CD4-positive, alpha-beta memory T cell (primary cell): ENCODE results near the gene TEKT3. TPM values are rescaled to one million over a fixed set of nuclear protein-coding genes. Genes with fewer than 3 reads are reported as not detected.

Source experiments
- CTCF ChIA-PET: fragments of 350-600 bp; sonication (Branson Sonifier 250); formaldehyde crosslinking; loops from one replicate; lab custom pipeline; 2021; ENCODE audit warnings: inconsistent platforms; ENCODE audit not compliant: partially characterized antibody; lab: Charles Lee
- POLR2A ChIA-PET: fragments of 350-600 bp; sonication (Branson Sonifier 250); formaldehyde crosslinking; loops from one replicate; lab custom pipeline; 2021; ENCODE audit not compliant: partially characterized antibody; lab: Charles Lee
- DNase-seq, 5 donors: peaks; one replicate each; pipeline versions ENCODE4 v3.0.0 to v3.0.0-alpha.2; 2020 to 2022; ENCODE audit warnings: mixed read lengths in 1 of 5
- H3K27ac ChIP-seq: one replicate; pipeline ENCODE4 v1.7.0; 2013; ENCODE audit warnings: low read depth, low read length
- H3K27me3 ChIP-seq: 2 replicates; pipeline ENCODE4 v1.7.0; 2013; ENCODE audit warnings: mild to moderate bottlenecking, low read length, moderate library complexity; ENCODE audit not compliant: insufficient read depth
- H3K36me3 ChIP-seq: 2 replicates; pipeline ENCODE4 v1.7.0; 2013; ENCODE audit warnings: mild to moderate bottlenecking, low read length, moderate library complexity; ENCODE audit not compliant: insufficient read depth
- H3K4me1 ChIP-seq: 2 replicates; pipeline ENCODE4 v1.7.0; 2013; ENCODE audit warnings: mild to moderate bottlenecking, low read length, moderate library complexity; ENCODE audit not compliant: insufficient read depth
- H3K4me3 ChIP-seq, 2 donors: one replicate each; pipeline ENCODE4 v1.7.0; 2013; ENCODE audit warnings: low read length in 2 of 2, mild to moderate bottlenecking in 1 of 2
- H3K9me3 ChIP-seq, 2 donors: one replicate each; pipeline ENCODE4 v1.7.0; 2013; ENCODE audit warnings: low read length in 2 of 2, control low read depth in 1 of 2; ENCODE audit not compliant: control insufficient read depth in 1 of 2
- H3K27ac Mint-ChIP-seq, 7 donors: one replicate each; pipeline ENCODE4 v1.8.0; 2020 to 2021; ENCODE audit warnings: mixed read lengths in 7 of 7, mild to moderate bottlenecking in 6 of 7, inconsistent platforms in 3 of 7, moderate library complexity in 3 of 7
- H3K27me3 Mint-ChIP-seq, 2 donors: one replicate each; pipeline ENCODE4 v1.8.0; 2020 to 2021; ENCODE audit warnings: mixed read lengths in 2 of 2
- H3K36me3 Mint-ChIP-seq, 2 donors: one replicate each; pipeline ENCODE4 v1.8.0; 2020 to 2021; ENCODE audit warnings: mixed read lengths in 2 of 2, inconsistent platforms in 1 of 2, mild to moderate bottlenecking in 1 of 2
- H3K4me1 Mint-ChIP-seq, 4 donors: one replicate each; pipeline ENCODE4 v1.8.0; 2020 to 2021; ENCODE audit warnings: mixed read lengths in 4 of 4, mild to moderate bottlenecking in 1 of 4
- H3K4me3 Mint-ChIP-seq, 8 donors: one replicate each; pipeline ENCODE4 v1.8.0; 2020 to 2021; ENCODE audit warnings: mixed read lengths in 8 of 8, mild to moderate bottlenecking in 7 of 8, moderate library complexity in 6 of 8, inconsistent platforms in 3 of 8
- H3K9me3 Mint-ChIP-seq, 8 donors: one replicate each; pipeline ENCODE4 v1.8.0; 2020 to 2021; ENCODE audit warnings: mixed read lengths in 8 of 8, mild to moderate bottlenecking in 5 of 8, inconsistent platforms in 3 of 8, moderate library complexity in 1 of 8
- intact Hi-C: fragments of 100-400 bp; cut with micrococcal nuclease; formaldehyde crosslinking; loops from one replicate; pipeline ENCODE4 v1.15.1; 2023
- polyA plus RNA-seq, 2 donors: library from polyadenylated mRNA; unstranded; fragments of 300-500 nt; fragmentation: Illumina TruSeq; gene quantifications; one replicate each; pipeline ENCODE4 v1.2.3, GENCODE V29; 2021
- total RNA-seq, 2 experiments: library from RNA; stranded (reverse); gene quantifications; one replicate each; pipeline ENCODE4 v1.2.3, GENCODE V29; 2021

The TEKT3 gene
- total RNA-seq (under 1 TPM; 0.42 to 0.76 TPM), polyA plus RNA-seq (not detected)

GRCh38 chr17:15341385-15341849 lies at the start of gene TEKT3:
TEKT3 (minus strand) TSS chr17:15341597; CDS start chr17:15331585, 10,012 bp downstream.
- Histone ChIP-seq H3K9me3 (no peaks in the 10 kb centered on the region), H3K4me3 (no peak within 1 kb of the TSS), H3K27ac (no peak within 1 kb of the TSS), H3K27me3 (peaks cover 19% of the 10 kb centered on the region), H3K4me1 (no peaks in the 10 kb centered on the region), H3K36me3 (no peaks in the 10 kb centered on the region)
- Mint-ChIP-seq H3K27me3 (peaks cover 36 to 37% of the 10 kb centered on the region in 2 donors), H3K9me3 (peaks cover 0 to 6% (median 0%) of the 10 kb centered on the region in 8 donors), H3K27ac (no peak within 1 kb of the TSS), H3K4me1 (peaks cover 6 to 13% (median 8%) of the 10 kb centered on the region in 4 donors), H3K4me3 (peak within 1 kb of the TSS; percentile 44 to 79 (median 62)), H3K36me3 (no peaks in the 10 kb centered on the region)
- intact Hi-C loops, result no loop called here
- DNase-seq, result no peak
- ChIA-PET CTCF (no interaction called here), POLR2A (no interaction called here)

DNA sequence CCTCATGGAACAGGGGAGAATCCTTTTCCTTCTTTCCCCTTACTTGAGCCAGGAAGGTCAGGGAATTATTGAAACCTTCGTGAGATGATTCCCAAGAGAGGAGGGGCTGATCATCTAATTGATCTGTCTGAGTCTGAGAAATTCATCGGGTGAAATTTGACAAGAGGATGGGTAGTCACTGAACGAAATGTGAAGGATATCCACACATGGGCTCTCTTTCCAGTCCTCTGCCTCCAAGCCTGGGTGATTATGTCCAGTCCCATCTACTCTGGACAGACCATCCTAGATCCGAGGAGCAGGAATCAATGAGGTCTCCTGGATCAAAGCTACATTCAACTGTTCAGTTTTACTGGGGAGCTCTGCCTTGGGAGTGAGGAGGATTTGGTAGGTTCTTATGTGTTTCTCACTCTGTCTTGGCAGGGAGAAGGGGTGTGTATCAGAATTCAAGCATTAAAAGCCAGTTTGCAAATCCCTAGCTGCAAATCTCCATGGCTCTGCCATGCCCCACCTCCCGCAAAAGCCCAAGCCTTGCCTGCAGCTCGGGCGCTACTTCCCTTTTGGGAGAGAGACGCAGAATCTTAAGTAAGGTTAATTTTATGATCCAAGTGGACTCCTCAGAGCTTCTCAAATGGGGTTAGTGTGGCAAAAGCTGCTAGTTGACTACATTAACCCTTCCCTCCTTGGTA lies 47.1 kb upstream of the TEKT3 start:
- Histone ChIP-seq H3K4me1 (no peaks in the 10 kb centered on the region), H3K27me3 (no peaks in the 10 kb centered on the region), H3K9me3 (no peaks in the 10 kb centered on the region), H3K27ac (no peak overlapping the region), H3K36me3 (no peaks in the 10 kb centered on the region), H3K4me3 (no peak overlapping the region)
- Mint-ChIP-seq H3K9me3 (peaks cover 0 to 5% (median under 1%) of the 10 kb centered on the region in 8 donors), H3K4me3 (no peak overlapping the region), H3K27ac (no peak overlapping the region), H3K27me3 (peaks cover 15 to 16% of the 10 kb centered on the region in 2 donors), H3K4me1 (no peaks in the 10 kb centered on the region), H3K36me3 (no peaks in the 10 kb centered on the region)
- ChIA-PET POLR2A (no interaction called here), CTCF (no interaction called here)
- DNase-seq, result no peak
- intact Hi-C loops, result no loop called here

- intact Hi-C loops, result no loop called here
Observed at GRCh38 chr17:15386083-15386482, 44.7 kb upstream of the TEKT3 start.

DNA sequence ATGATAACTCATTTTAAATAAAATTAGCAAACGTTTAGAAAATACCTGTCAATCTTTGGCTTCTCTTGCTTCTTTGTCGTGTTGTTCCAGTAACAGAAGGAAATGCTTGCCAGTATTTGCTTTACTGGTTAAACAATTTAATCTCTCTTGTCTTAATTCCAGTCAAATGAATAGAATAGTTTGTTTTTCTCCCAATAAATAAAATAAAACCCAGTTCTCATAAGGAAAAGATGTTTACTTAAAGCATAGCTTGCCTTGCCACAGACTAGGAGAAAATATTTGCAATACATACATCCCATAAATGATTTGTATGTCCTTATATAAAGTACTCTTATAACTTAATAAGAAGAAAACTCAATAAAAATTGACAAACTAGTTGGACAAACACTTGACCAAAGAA lies 43.9 kb upstream of the TEKT3 start:
- no peaks in the 10 kb centered on the region for H3K4me1 Mint-ChIP-seq
- H3K36me3 Mint-ChIP-seq, result no peaks in the 10 kb centered on the region
- intact Hi-C loops, result no loop called here
- ChIA-PET CTCF (no interaction called here), POLR2A (no interaction called here)
- no peak for DNase-seq
- peaks cover 20 to 22% of the 10 kb centered on the region in 2 donors for H3K27me3 Mint-ChIP-seq
- H3K9me3 ChIP-seq, result no peaks in the 10 kb centered on the region
- no peaks in the 10 kb centered on the region for H3K36me3 ChIP-seq
- H3K27ac Mint-ChIP-seq, result no peak overlapping the region
- H3K9me3 Mint-ChIP-seq, result peaks cover 0 to 4% (median 0%) of the 10 kb centered on the region in 8 donors
- no peak overlapping the region for H3K27ac ChIP-seq
- H3K27me3 ChIP-seq, result no peaks in the 10 kb centered on the region
- H3K4me3 Mint-ChIP-seq, result no peak overlapping the region
- no peak overlapping the region for H3K4me3 ChIP-seq
- no peaks in the 10 kb centered on the region for H3K4me1 ChIP-seq

More at GRCh38 chr17:15386083-15386482, 44.7 kb upstream of the TEKT3 start:
- no peaks in the 10 kb centered on the region for H3K9me3 ChIP-seq
- no peaks in the 10 kb centered on the region for H3K27me3 ChIP-seq
- H3K4me1 ChIP-seq, result no peaks in the 10 kb centered on the region
- DNase-seq, result no peak
- no peak overlapping the region for H3K27ac Mint-ChIP-seq
- ChIA-PET CTCF (no interaction called here), POLR2A (no interaction called here)
- no peak overlapping the region for H3K4me3 Mint-ChIP-seq
- H3K27me3 Mint-ChIP-seq, result peaks cover 17 to 22% of the 10 kb centered on the region in 2 donors
- H3K4me1 Mint-ChIP-seq, result no peaks in the 10 kb centered on the region
- no peaks in the 10 kb centered on the region for H3K36me3 ChIP-seq
- peaks cover 0 to 4% (median 0%) of the 10 kb centered on the region in 8 donors for H3K9me3 Mint-ChIP-seq
- no peak overlapping the region for H3K27ac ChIP-seq
- no peak overlapping the region for H3K4me3 ChIP-seq
- H3K36me3 Mint-ChIP-seq, result no peaks in the 10 kb centered on the region

- Mint-ChIP-seq H3K9me3 (peaks cover 0 to 4% (median 0%) of the 10 kb centered on the region in 8 donors), H3K4me1 (no peaks in the 10 kb centered on the region), H3K27me3 (peaks cover 20 to 22% of the 10 kb centered on the region in 2 donors), H3K4me3 (no peak overlapping the region), H3K27ac (no peak overlapping the region), H3K36me3 (no peaks in the 10 kb centered on the region)
- ChIA-PET CTCF (no interaction called here), POLR2A (no interaction called here)
- no peaks in the 10 kb centered on the region for H3K9me3 ChIP-seq
- DNase-seq, result no peak
- H3K36me3 ChIP-seq, result no peaks in the 10 kb centered on the region
- no peak overlapping the region for H3K4me3 ChIP-seq
- no peaks in the 10 kb centered on the region for H3K4me1 ChIP-seq
- no peaks in the 10 kb centered on the region for H3K27me3 ChIP-seq
- H3K27ac ChIP-seq, result no peak overlapping the region
- intact Hi-C loops, result no loop called here
Observed at GRCh38 chr17:15384142-15384787, 42.9 kb upstream of the TEKT3 start.

DNA sequence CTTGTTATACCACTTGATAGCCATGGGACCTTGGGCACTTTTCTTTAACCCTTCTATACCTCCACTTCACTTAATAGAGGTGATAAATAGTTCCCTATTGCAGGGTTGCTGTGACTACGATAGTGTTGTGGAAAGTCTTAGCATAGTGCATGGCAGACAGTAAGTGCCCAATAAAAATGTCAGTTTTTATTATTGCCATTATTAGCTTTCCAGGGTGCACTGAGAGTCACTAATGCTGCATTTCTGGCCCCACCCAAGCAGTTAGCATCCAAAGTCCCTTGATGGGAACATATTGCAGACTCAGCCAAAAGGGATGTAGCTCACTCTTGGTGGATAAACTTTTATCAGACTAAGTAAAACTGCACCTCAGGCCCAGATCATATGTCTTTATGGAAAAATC lies 41.5 kb upstream of the TEKT3 start:
- H3K27ac Mint-ChIP-seq, result no peak overlapping the region
- intact Hi-C loops, result no loop called here

DNA sequence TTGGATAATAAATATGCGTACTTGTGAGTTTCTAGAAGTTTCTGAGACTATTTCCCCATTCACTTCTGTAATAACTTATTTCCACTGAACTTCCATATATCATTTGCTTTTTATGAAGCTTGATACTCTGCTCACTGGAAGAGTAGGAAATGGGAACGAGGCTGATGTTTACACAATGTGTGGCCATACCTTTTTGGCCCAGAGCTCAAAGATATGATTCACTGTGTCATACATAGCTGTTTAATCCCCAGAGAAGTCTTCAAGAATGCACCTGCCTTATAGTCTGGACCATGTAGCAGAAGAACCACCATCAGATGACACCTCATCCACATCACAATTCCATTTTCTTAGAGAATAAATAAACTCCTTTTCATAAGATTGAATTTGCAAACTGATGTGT lies 40.3 kb upstream of the TEKT3 start:
- ChIA-PET CTCF (no interaction called here), POLR2A (interaction anchor here (0.6 kb wide), 1 partner anchor 41 kb away, joined by 3 read pairs; no protein-coding TSS in a partner anchor)
- no peaks in the 10 kb centered on the region for H3K4me1 Mint-ChIP-seq
- Histone ChIP-seq H3K36me3 (no peaks in the 10 kb centered on the region), H3K27me3 (no peaks in the 10 kb centered on the region), H3K4me1 (no peaks in the 10 kb centered on the region), H3K4me3 (no peak overlapping the region), H3K9me3 (no peaks in the 10 kb centered on the region), H3K27ac (no peak overlapping the region)
- peaks cover 0 to 4% (median 0%) of the 10 kb centered on the region in 8 donors for H3K9me3 Mint-ChIP-seq
- intact Hi-C loops, result no loop called here
- H3K27me3 Mint-ChIP-seq, result peaks cover 19 to 24% of the 10 kb centered on the region in 2 donors
- no peak for DNase-seq
- no peak overlapping the region for H3K27ac Mint-ChIP-seq
- no peaks in the 10 kb centered on the region for H3K36me3 Mint-ChIP-seq
- H3K4me3 Mint-ChIP-seq, result no peak overlapping the region

More for the DNA sequence above, 41.5 kb upstream of the TEKT3 start:
- H3K4me1 ChIP-seq, result no peaks in the 10 kb centered on the region
- no peaks in the 10 kb centered on the region for H3K36me3 ChIP-seq
- ChIA-PET POLR2A (no interaction called here), CTCF (no interaction called here)
- H3K9me3 ChIP-seq, result no peaks in the 10 kb centered on the region
- Mint-ChIP-seq H3K4me1 (no peaks in the 10 kb centered on the region), H3K36me3 (no peaks in the 10 kb centered on the region), H3K4me3 (no peak overlapping the region), H3K27me3 (peaks cover 24 to 28% of the 10 kb centered on the region in 2 donors), H3K9me3 (peaks cover 0 to 4% (median 0%) of the 10 kb centered on the region in 8 donors)
- no peak overlapping the region for H3K27ac ChIP-seq
- no peaks in the 10 kb centered on the region for H3K27me3 ChIP-seq
- no peak overlapping the region for H3K4me3 ChIP-seq
- no peak for DNase-seq
